ENCODE data around the gene AIF1L. TPM values are rescaled to one million over a fixed set of nuclear protein-coding genes. Genes with fewer than 3 reads are reported as not detected.

AIF1L gene
- total RNA-seq, 1 experiment from 2014 or later: 103 TPM

GRCh38 chr9:131119600-131119999 lies 23.3 kb downstream of the AIF1L start:
- peaks cover 52% of the 10 kb centered on the region for H3K36me3 Mint-ChIP-seq
- H3K27ac Mint-ChIP-seq: no peak overlapping the region
- no peak overlapping the region for H3K4me3 Mint-ChIP-seq
- ATAC-seq: no peak
- ChIA-PET CTCF (no interaction called here), POLR2A (no interaction called here)
- H3K9me3 Mint-ChIP-seq: no peaks in the 10 kb centered on the region
- no peaks in the 10 kb centered on the region for H3K4me1 Mint-ChIP-seq
- no peak for DNase-seq (ENCODE audit: low spot score)
- TF ChIP-seq E2F4 (CRISPR knock-in tag; IDR thresholded peaks at IDR 0.05; ENCODE audit: borderline replicate concordance, low read depth) (no peak), E2F1 (CRISPR knock-in tag; IDR thresholded peaks at IDR 0.05) (no peak), USF2 (CRISPR knock-in tag; IDR thresholded peaks at IDR 0.05) (no peak), ATF6 (CRISPR knock-in tag; IDR thresholded peaks at IDR 0.05) (no peak), KAT7 (CRISPR knock-in tag; IDR thresholded peaks at IDR 0.05; ENCODE audit: borderline replicate concordance) (no peak), IRF2 (CRISPR knock-in tag; IDR thresholded peaks at IDR 0.05; ENCODE audit: borderline replicate concordance, low read depth) (no peak), ATF1 (CRISPR knock-in tag; IDR thresholded peaks at IDR 0.05) (no peak)
- no peaks in the 10 kb centered on the region for H3K27me3 Mint-ChIP-seq (ENCODE audit: low read depth)

GRCh38 chr9:131120620-131121228 lies 24.4 kb downstream of the AIF1L start:
- H3K36me3 Mint-ChIP-seq: peaks cover 44% of the 10 kb centered on the region
- H3K27ac Mint-ChIP-seq: no peak overlapping the region
- POLR2A ChIA-PET: no interaction called here
- no peak for TF ChIP-seq ATF2 (CRISPR knock-in tag; IDR thresholded peaks at IDR 0.05; ENCODE audit: borderline replicate concordance, low read depth)
- no peak for TF ChIP-seq E2F4 (CRISPR knock-in tag; IDR thresholded peaks at IDR 0.05; ENCODE audit: borderline replicate concordance, low read depth)
- TF ChIP-seq IRF1 (CRISPR knock-in tag; IDR thresholded peaks at IDR 0.05): no peak
- no peak for TF ChIP-seq RELA (CRISPR knock-in tag; IDR thresholded peaks at IDR 0.05; ENCODE audit: borderline replicate concordance)
- TF ChIP-seq ZNF317 (CRISPR knock-in tag; IDR thresholded peaks at IDR 0.05; ENCODE audit: borderline replicate concordance, low read depth): no peak
- no peak for TF ChIP-seq E2F1 (CRISPR knock-in tag; IDR thresholded peaks at IDR 0.05)
- TF ChIP-seq ZNF138 (CRISPR knock-in tag; conservative IDR thresholded peaks at IDR 0.05): no peak
- TF ChIP-seq HMGA2 (CRISPR knock-in tag; IDR thresholded peaks at IDR 0.05): no peak
- no peak for TF ChIP-seq ZNF263 (CRISPR knock-in tag; IDR thresholded peaks at IDR 0.05; ENCODE audit: low read depth)
- TF ChIP-seq PREB (CRISPR knock-in tag; IDR thresholded peaks at IDR 0.05; ENCODE audit: borderline replicate concordance): no peak
- TF ChIP-seq HMGXB4 (CRISPR knock-in tag; IDR thresholded peaks at IDR 0.05): no peak
- TF ChIP-seq SMAD3 (CRISPR knock-in tag; IDR thresholded peaks at IDR 0.05; ENCODE audit: borderline replicate concordance): no peak

More at GRCh38 chr9:131120620-131121228, 24.4 kb downstream of the AIF1L start:
- CTCF ChIA-PET: no interaction called here
- H3K9me3 Mint-ChIP-seq: no peaks in the 10 kb centered on the region
- no peak overlapping the region for H3K4me3 Mint-ChIP-seq
- DNase-seq (ENCODE audit: low spot score) (no peak), ATAC-seq (no peak)
- H3K4me1 Mint-ChIP-seq: 0 out of 2 replicates have a peak, but pooled peaks cover 5% of the 10 kb centered on the region
- peaks cover 3% of the 10 kb centered on the region; the same call in 1 of the 2 replicates for H3K27me3 Mint-ChIP-seq (ENCODE audit: low read depth)
